Neural progenitor cell (in vitro differentiated cells): Measurements from ENCODE around the gene PHAX. TPM values are rescaled to one million over a fixed set of nuclear protein-coding genes. Genes with fewer than 3 reads are reported as not detected.
"Not testable (repeated sequence)": the region's sequence is repeated elsewhere in the genome, so short reads cannot be mapped to it uniquely, and the experiment has no call there.

Source experiments
- DNase-seq: peaks from one replicate; pipeline ENCODE4 v3.0.0-alpha.2; 2016; ENCODE audit warnings: low spot score
- H2AFZ ChIP-seq: fragments of 200-600 bp; sonication (generic); replicated peaks from 2 replicates; pipeline ENCODE4 v1.6.1; 2016; ENCODE audit warnings: antibody characterized with exemption
- H3F3A ChIP-seq: fragments of 200-600 bp; sonication (generic); 2 replicates; pipeline ENCODE4 v1.6.1; 2016; ENCODE audit warnings: antibody characterized with exemption, low read depth
- H3K27ac ChIP-seq: fragments of 200-600 bp; sonication (generic); 2 replicates; pipeline ENCODE4 v1.5.1; 2016; ENCODE audit warnings: mild to moderate bottlenecking
- H3K27me3 ChIP-seq: fragments of 200-600 bp; sonication (generic); 2 replicates; pipeline ENCODE4 v1.6.1; 2016; ENCODE audit warnings: mild to moderate bottlenecking, moderate library complexity
- H3K36me3 ChIP-seq: fragments of 200-600 bp; sonication (generic); 2 replicates; pipeline ENCODE4 v1.5.1; 2016
- H3K4me1 ChIP-seq: fragments of 200-600 bp; sonication (generic); 2 replicates; pipeline ENCODE4 v1.6.1; 2016; ENCODE audit warnings: mixed run types
- H3K4me2 ChIP-seq: fragments of 200-600 bp; sonication (generic); 2 replicates; pipeline ENCODE4 v1.6.1; 2016
- H3K4me3 ChIP-seq: fragments of 200-600 bp; sonication (generic); 2 replicates; pipeline ENCODE4 v1.5.1; 2016
- H3K79me2 ChIP-seq: fragments of 200-600 bp; sonication (generic); 2 replicates; pipeline ENCODE4 v1.6.1; 2016; ENCODE audit warnings: low read depth
- H3K9ac ChIP-seq: fragments of 200-600 bp; sonication (generic); 2 replicates; pipeline ENCODE4 v1.6.1; 2016
- H3K9me3 ChIP-seq: fragments of 200-600 bp; sonication (generic); 2 replicates; pipeline ENCODE4 v1.5.1; 2016; ENCODE audit warnings: low read depth
- H4K20me1 ChIP-seq: fragments of 200-600 bp; sonication (generic); 2 replicates; pipeline ENCODE4 v1.6.1; 2016; ENCODE audit warnings: low read depth
- H3K27ac Mint-ChIP-seq: 3 replicates; pipeline ENCODE4 v1.8.0; 2021; ENCODE audit warnings: mixed read lengths
- H3K27me3 Mint-ChIP-seq: 2 replicates; pipeline ENCODE4 v1.8.0; 2022; ENCODE audit warnings: low read depth, mild to moderate bottlenecking, inconsistent platforms, moderate library complexity, mixed read lengths; ENCODE audit not compliant: insufficient read depth
- H3K36me3 Mint-ChIP-seq: 3 replicates; pipeline ENCODE4 v1.8.0; 2021; ENCODE audit warnings: mixed read lengths
- H3K4me1 Mint-ChIP-seq: 3 replicates; pipeline ENCODE4 v1.8.0; 2021; ENCODE audit warnings: mixed read lengths
- H3K4me3 Mint-ChIP-seq: 3 replicates; pipeline ENCODE4 v1.8.0; 2021; ENCODE audit warnings: mild to moderate bottlenecking, moderate library complexity, mixed read lengths
- H3K9me3 Mint-ChIP-seq: 3 replicates; pipeline ENCODE4 v1.8.0; 2020; ENCODE audit warnings: mixed read lengths
- EZH2 ChIP-seq: fragments of 200-600 bp; sonication (generic); IDR thresholded peaks from 2 replicates; pipeline ENCODE4 v1.6.1; 2017; ENCODE audit warnings: antibody characterized with exemption, mild to moderate bottlenecking, moderate library complexity
- EZH2phosphoT487 ChIP-seq: fragments of 200-600 bp; sonication (generic); IDR thresholded peaks from 2 replicates; pipeline ENCODE4 v1.6.1; 2017; ENCODE audit warnings: antibody characterized with exemption
- total RNA-seq: library from RNA; depleted of rRNA; stranded (reverse); fragments of >200 nt; gene quantifications from 2 replicates; pipeline ENCODE4 v1.2.3, GENCODE V29; 2015; ENCODE audit warnings: low replicate concordance
- TF ChIP-seq, protein P1 (sequence below): fragments of 200-600 bp; sonication (generic); IDR thresholded peaks from 2 replicates; pipeline ENCODE4 v1.5.1; 2017; ENCODE audit warnings: antibody characterized with exemption, mild to moderate bottlenecking

The PHAX gene
- total RNA-seq, 1 donor from 2014 or later, result 86.8 TPM

DNA sequence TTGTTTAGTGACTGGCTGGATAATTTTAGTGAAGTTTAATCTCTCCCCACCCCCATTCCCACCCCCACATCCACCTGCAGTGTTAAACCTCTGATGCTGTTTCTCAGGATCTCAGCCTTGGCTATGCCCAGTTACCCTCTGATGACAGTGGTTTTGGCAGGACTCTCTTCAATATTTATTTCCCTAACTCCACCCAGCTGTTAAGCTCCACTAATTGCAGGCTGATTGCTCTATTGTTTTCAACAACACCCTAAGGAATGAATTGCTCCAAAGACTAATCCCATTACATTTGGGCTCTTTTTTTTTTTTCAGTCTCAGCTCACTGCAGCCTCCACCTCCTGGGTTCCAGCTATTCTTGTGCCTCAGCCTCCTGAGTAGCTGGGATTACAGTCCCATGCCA is 46.3 kb downstream of the PHAX start:
- no peak overlapping the region for H3K4me3 Mint-ChIP-seq
- no peaks in the 10 kb centered on the region for H3K27me3 ChIP-seq
- no peak overlapping the region for H3K4me3 ChIP-seq
- peaks cover 12% of the 10 kb centered on the region for H3K9me3 Mint-ChIP-seq
- H3K27ac Mint-ChIP-seq, result no peak overlapping the region
- no peak for TF ChIP-seq EZH2phosphoT487
- TF ChIP-seq EZH2, result no peak
- TF ChIP-seq, protein P1, sequence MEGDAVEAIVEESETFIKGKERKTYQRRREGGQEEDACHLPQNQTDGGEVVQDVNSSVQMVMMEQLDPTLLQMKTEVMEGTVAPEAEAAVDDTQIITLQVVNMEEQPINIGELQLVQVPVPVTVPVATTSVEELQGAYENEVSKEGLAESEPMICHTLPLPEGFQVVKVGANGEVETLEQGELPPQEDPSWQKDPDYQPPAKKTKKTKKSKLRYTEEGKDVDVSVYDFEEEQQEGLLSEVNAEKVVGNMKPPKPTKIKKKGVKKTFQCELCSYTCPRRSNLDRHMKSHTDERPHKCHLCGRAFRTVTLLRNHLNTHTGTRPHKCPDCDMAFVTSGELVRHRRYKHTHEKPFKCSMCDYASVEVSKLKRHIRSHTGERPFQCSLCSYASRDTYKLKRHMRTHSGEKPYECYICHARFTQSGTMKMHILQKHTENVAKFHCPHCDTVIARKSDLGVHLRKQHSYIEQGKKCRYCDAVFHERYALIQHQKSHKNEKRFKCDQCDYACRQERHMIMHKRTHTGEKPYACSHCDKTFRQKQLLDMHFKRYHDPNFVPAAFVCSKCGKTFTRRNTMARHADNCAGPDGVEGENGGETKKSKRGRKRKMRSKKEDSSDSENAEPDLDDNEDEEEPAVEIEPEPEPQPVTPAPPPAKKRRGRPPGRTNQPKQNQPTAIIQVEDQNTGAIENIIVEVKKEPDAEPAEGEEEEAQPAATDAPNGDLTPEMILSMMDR, result no peak
- H3K4me1 Mint-ChIP-seq, result no peaks in the 10 kb centered on the region
- DNase-seq, result no peak
- H3K36me3 Mint-ChIP-seq, result no peaks in the 10 kb centered on the region
- H3K4me1 ChIP-seq, result no peaks in the 10 kb centered on the region
- H3K9ac ChIP-seq, result no peak overlapping the region
- H4K20me1 ChIP-seq, result no peaks in the 10 kb centered on the region
- H3K27ac ChIP-seq, result no peak overlapping the region
- no peaks in the 10 kb centered on the region for H3K79me2 ChIP-seq
- H3K27me3 Mint-ChIP-seq, result no peaks in the 10 kb centered on the region
- H2AFZ ChIP-seq, result no peak overlapping the region
- H3K9me3 ChIP-seq, result peaks cover 11% of the 10 kb centered on the region
- no peak overlapping the region for H3K4me2 ChIP-seq
- no peaks in the 10 kb centered on the region for H3F3A ChIP-seq
- no peaks in the 10 kb centered on the region for H3K36me3 ChIP-seq

DNA sequence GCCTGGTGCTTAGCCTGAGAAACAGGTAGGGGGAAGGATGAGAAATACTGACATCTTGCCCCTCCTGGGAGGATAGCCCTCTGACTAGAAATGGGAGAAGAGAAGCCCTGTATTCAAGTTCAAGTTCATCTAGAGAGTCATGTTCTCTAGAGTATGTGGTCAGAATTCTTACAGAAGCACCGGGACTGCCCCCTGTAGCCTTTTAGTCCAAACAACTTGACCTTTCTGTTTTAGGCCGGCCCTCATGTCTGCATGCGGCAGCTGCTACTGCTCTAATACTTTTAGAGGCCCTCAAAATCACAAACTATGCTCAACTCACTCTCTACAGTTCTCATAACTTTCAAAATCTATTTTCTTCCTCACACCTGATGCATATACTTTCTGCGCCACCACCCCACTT is 47.7 kb downstream of the PHAX start:
- H3K36me3 ChIP-seq, result no peaks in the 10 kb centered on the region
- peaks cover 12% of the 10 kb centered on the region for H3K9me3 Mint-ChIP-seq
- H4K20me1 ChIP-seq, result no peaks in the 10 kb centered on the region
- no peak overlapping the region for H3K27ac ChIP-seq
- no peak for TF ChIP-seq EZH2
- no peak for TF ChIP-seq EZH2phosphoT487
- TF ChIP-seq, protein P1, result no peak
- H3K36me3 Mint-ChIP-seq, result no peaks in the 10 kb centered on the region
- H3K4me2 ChIP-seq, result no peak overlapping the region
- H3K4me3 ChIP-seq, result no peak overlapping the region
- H3K4me1 Mint-ChIP-seq, result no peaks in the 10 kb centered on the region
- no peak overlapping the region for H3K9ac ChIP-seq
- H2AFZ ChIP-seq, result no peak overlapping the region
- no peaks in the 10 kb centered on the region for H3K79me2 ChIP-seq
- no peaks in the 10 kb centered on the region for H3K4me1 ChIP-seq
- no peak overlapping the region for H3K27ac Mint-ChIP-seq
- peaks cover 11% of the 10 kb centered on the region for H3K9me3 ChIP-seq
- H3K27me3 ChIP-seq, result no peaks in the 10 kb centered on the region
- no peak overlapping the region for H3K4me3 Mint-ChIP-seq
- no peaks in the 10 kb centered on the region for H3K27me3 Mint-ChIP-seq
- DNase-seq, result no peak
- H3F3A ChIP-seq, result no peaks in the 10 kb centered on the region

DNA sequence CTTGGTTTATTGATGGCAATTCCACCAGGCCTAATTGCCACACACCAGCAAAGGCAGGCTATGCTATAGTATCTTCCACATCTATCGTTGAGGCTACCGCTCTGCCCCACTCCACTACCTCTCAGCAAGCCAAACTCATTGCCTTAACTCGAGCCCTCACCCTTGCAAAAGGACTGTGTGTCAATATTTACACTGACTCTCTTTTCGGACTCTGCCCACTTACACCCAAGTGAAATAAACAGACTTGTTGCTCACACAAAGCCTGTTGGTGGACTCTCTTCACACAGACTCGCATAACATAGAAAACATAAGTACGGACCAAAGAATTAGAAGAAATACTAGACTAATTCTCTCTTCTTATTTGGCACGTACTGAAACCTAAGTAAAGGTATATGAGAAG is 48.3 kb downstream of the PHAX start:
- peaks cover 11% of the 10 kb centered on the region for H3K9me3 ChIP-seq
- H3K27me3 ChIP-seq, H3K4me1 ChIP-seq, H3K4me2 ChIP-seq, H3K27ac Mint-ChIP-seq, H3K36me3 Mint-ChIP-seq, H3K27me3 Mint-ChIP-seq, H3K4me3 Mint-ChIP-seq, H4K20me1 ChIP-seq, DNase-seq, H3K36me3 ChIP-seq, H3K79me2 ChIP-seq, H3K9ac ChIP-seq, H3K27ac ChIP-seq, H2AFZ ChIP-seq, H3F3A ChIP-seq, H3K4me1 Mint-ChIP-seq, H3K4me3 ChIP-seq: not testable (repeated sequence)
- H3K9me3 Mint-ChIP-seq, result peaks cover 12% of the 10 kb centered on the region

DNA sequence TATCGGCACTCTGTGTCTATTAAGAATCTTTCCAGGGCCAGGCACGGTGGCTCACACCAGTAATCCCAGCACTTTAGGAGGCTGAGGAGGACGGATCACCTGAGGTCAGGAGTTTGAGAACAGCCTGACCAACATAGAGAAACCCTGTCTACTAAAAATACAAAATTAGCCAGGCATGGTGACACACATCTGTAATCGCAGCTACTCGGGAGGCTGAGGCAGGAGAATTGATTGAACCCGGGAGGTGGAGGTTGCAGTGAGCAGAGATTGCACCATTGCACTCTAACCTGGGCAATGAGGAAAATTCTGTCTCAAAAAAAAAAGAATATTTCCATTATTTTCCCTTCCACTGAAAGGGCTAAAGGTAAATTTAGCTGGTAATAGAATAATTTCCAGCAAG is 49.0 kb downstream of the PHAX start:
- H3K27me3 ChIP-seq, H3K9ac ChIP-seq, H3K4me3 ChIP-seq, H3K4me3 Mint-ChIP-seq, H3K4me2 ChIP-seq, H2AFZ ChIP-seq, H3K79me2 ChIP-seq, H3K4me1 ChIP-seq, H3K36me3 ChIP-seq, H3K27ac Mint-ChIP-seq, H3K27me3 Mint-ChIP-seq, H3F3A ChIP-seq, DNase-seq, H3K36me3 Mint-ChIP-seq, H3K4me1 Mint-ChIP-seq, H4K20me1 ChIP-seq, H3K27ac ChIP-seq: not testable (repeated sequence)
- H3K9me3 Mint-ChIP-seq, result peaks cover 12% of the 10 kb centered on the region
- peaks cover 11% of the 10 kb centered on the region for H3K9me3 ChIP-seq
